KBM-7 (cell line): ENCODE results near the gene NSMCE1.
"Not testable (repeated sequence)": the region's sequence is repeated elsewhere in the genome, so short reads cannot be mapped to it uniquely, and the experiment has no call there.

ENCODE experiments used
- DNase-seq: peaks from one replicate; pipeline ENCODE4 v3.0.0-alpha.2; 2015
- in situ Hi-C: fragments of 300-500 bp; cut with MboI; formaldehyde crosslinking; loops from 2 replicates; pipeline ENCODE4 v1.14.3; 2020; ENCODE audit warnings: low sequenced_read_pairs, low pct_unique_long_range_greater_than_20kb, mixed read lengths

NSMCE1 gene

DNA sequence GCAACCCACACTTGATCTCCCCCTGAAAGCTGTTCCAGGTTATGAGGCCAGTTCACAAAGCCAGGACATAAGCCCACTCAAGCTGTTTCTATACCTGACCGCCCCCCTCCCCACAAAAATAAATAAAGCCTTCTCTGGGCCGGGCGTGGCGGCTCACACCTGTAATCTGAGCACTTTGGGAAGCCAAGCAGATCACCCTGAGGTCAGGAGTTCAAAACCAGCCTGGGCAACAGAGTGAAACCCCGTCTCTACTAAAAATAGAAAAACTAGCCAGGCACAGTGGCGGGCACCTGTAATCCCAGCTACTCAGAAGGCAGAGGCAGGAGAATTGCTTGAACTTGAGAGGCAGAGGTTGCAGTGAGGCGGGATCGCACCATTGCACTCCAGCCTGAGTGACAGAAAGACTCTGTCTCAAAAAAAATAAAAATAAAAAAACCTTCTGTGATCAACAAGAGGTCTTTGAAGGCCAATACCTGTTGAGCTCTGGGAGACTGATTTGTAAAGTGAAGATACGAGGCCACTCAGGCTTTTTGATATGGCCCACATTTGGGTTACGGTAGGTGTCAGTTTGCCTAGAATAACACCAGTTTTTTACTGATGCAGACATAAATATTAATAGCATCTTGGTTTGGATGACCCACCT lies 63.0 kb downstream of the NSMCE1 start:
- in situ Hi-C loops: no loop called here
- DNase-seq: no peak

DNA sequence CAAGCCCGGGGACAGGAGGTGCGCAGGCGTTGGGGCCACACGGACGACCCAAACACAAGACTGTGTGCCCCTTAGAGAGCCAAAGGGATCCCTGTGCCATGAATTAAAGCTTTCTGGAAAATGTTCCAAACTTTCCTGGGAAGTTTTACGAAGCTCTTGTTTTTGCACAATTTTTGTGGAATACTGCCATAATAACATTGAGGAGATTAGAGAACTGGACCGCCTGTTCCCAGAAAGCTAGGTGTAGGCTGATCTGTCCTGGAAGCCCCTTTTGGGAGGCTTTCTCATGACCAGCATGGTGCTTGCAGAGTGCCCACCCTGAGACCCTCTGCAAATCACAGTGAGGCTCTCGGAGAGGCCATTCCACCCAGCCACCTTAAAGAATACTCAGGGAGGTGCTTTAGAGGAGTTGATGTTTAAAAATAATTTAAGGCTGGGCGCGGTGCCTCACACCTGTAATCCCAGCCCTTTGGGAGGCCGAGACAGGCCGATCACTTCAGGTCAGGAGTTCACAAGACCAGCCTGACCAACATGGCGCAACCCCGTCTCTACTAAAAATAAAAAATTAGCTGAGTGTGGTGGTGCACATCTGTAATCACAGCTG lies 64.2 kb downstream of the NSMCE1 start:
- DNase-seq: no peak
- in situ Hi-C loops: no loop called here

DNA sequence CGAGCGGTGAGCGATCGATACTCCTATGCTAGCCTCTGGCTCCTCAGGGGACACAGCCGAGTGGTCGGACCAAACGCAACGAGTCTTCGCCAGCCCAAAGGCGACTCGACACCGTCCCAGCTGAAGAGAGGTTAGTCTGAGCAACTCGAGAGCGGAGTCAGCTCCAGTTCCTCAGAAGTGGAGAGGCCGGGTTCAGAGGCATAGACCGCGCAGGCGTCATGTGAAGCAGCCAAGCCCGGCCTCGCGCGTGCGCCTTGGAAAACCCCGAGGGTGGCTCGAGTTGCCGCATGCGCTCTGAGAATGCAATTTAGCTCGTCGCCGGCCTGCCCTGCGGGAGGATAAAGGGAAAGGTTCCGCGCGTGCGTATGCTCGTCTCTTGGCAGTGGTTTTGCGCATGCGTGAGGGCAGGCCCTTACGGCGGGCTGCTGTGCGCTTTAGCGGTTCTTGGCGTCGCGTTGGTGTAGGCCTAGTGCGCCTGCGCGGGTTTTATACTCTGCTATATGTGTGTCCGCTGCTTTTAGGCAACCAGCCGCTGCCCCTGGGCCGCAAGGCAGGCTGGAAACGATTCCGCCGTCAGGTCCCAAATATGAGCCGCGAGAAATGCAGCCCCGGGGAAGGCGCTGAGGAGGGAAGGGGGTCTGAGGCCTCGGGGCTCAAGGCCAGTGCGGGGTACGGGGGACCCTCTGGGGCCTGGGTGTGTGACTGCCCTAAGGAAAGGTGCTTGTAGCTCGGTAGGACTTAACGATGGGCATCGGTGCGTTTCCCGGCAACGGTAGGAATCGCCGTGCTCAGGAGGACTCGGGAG lies 64.9 kb downstream of the NSMCE1 start, which contains the start of gene KDM8:
Gene KDM8, plus strand, starts transcription at position 20 of the 805 bp plus-strand sequence. CDS start 6,598 bp downstream, outside the sequence.
- in situ Hi-C loops: no loop called here
- peak; percentile 98 for DNase-seq

DNA sequence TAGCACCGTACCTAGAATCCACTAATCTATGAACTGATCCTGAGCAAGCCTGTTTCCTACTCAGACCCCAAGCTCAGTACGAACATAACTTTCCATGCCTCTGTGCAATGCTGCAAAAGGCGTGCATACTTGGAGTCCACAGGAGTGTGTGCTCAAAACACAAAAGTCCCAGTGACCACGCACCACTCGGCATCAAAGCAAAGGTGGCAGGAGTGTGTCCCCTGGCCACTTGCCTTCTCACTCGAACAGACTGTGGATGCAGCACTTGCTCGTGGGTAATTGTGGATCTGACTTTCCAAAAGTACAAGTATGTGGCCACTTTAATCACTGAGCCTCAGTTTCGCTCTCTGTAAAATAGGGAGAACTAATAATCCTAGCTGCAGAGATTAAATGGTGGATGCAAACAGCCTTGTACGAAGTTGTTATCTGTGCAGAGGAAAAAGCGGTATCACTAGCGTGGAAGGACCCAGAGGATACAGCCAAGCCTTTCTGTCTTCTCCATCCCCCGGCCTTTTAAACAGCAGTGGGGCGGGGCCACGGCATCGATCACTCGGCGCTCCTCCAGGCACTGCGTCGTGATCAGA lies 65.6 kb downstream of the NSMCE1 start:
- no peak for DNase-seq
- in situ Hi-C loops: no loop called here

DNA sequence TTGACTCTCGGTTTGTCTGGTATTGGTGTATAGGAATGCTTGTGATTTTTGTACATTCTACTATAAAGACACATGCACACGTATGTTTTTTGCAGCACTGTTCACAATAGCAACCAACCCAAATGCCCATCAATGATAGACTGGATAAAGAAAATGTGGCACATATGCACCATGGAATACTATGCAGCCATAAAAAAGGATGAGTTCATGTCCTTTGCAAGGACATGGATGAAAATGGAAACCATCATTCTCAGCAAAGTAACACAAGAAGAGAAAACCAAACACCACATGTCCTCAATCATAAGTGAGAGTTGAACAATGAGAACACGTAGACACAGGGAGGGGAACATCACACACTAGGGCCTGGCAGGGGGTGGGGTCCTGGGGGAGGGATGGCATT lies 67.7 kb downstream of the NSMCE1 start:
- in situ Hi-C loops, DNase-seq: not testable (repeated sequence)

DNA sequence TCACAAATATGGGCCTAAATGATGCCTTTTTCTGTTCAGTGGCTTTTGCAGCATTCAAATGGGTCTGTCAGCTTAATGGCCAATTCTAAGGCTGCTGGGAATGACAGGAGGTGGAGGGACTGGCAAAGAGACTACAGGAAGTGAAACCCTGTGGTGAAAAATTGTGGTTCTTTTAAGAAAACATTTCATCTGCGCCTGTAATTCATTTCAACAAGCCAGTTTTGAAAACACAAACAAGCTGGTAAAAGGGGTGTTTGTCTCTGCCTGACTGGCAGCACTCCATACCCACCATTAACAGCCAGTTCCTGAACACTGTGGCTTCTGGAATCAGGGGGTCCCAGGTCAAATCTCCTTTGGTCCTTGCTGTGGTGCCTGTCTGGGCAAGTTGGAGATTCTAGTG lies 68.8 kb downstream of the NSMCE1 start:
- in situ Hi-C loops: no loop called here
- peak; percentile 87 for DNase-seq

DNA sequence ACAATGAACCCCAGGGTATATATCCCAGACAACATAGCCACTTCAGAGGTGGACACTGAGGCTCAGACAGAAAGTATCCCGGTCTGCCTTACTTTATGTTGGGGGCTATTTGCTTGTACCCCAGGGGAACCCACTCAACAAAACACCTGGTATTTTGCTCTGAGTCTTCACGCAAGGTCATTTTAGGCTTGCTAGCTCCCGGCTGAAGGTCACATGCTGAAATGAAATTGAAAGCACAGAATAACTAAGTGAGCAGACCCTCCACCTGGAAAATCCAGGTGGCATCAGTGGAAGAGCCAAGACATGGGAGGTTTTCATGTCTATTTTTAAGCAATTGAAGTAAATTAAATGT lies 69.4 kb downstream of the NSMCE1 start:
- in situ Hi-C loops: no loop called here
- no peak for DNase-seq

DNA sequence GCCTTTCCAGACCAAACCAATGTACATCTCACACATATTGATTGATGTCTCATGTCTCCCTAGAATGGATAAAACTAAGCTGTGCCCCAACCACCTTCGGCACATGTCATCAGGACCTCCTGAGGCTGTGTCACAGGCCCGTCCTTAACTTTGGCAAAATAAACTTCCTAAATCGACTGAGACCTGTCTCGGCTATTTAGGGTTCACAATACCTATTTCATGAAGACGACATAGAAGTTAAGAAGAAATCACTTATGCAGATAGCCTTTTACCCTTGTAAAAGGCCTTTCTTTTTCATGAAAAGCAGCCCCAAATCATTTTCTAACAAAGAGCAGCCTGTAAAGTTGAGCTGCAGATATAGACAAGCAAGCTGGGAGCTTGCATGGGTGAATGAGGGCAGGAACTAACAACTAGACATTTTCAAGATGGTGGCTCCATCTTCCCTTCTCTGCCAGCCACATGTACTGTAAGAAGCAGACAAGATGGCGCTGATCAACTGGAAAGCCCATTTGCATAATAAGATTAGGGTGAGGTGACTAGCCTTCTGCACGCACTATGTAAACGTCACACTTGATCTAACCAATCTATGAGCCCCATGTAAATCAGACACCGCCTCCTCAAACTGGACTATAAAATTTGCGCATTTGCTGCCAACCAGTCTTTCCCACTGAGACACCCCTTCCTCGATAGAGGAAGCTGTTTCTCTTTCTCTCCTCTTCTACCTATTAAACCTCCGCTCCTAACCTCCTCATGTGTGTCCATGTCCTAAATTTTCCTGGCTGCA lies 69.9 kb downstream of the NSMCE1 start:
- DNase-seq: no peak
- in situ Hi-C loops: no loop called here

DNA sequence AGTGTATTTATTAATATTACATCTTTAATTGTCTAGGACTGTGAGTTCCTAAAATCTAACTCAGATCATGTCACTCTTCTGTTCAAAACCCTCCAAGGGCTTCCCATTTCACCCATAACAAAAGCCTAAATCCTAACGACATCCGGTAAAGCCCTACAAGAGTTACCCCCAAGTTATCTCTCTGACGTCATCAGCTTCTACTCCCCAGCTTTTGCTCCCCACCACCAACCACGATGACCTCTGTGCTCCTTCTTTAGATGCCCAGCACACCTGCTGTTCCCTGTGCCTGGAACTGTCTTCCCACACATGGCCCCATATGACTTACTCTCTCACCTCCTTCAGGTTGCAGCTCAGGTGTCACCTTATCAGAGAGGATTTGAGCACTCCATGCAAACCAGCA lies 71.6 kb downstream of the NSMCE1 start:
- DNase-seq: no peak
- in situ Hi-C loops: no loop called here

DNA sequence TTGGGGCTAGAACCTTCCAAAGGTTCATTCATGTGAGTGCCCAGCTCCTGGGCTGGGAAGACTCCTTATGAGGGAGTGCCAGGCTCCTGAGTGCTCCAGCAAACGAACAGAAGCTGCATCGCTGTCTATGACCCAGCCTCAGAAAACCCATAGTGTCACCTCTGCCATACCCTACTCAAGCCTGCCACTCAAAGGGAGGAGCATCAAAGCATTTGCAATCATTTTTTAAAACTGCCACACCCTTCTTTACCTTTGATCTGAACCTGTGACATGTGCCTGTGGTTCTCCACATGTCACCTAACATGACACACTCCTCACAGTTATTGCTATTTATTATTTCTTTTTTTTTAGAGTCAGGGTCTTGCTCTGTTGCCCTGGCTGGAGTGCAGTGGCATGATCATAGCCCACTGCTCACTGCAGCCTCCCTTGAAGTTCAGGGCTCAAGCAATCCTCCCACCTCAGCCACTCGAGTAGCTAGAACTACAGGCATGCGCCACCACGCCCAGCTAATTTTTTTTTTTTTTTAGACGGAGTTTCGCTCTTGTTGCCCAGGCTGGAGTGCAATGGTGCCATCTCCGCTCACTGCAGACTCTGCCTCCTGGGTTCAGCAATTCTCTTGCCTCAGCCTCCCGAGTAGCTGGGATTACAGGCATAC lies 72.5 kb downstream of the NSMCE1 start:
- in situ Hi-C loops: no loop called here
- DNase-seq: no peak

DNA sequence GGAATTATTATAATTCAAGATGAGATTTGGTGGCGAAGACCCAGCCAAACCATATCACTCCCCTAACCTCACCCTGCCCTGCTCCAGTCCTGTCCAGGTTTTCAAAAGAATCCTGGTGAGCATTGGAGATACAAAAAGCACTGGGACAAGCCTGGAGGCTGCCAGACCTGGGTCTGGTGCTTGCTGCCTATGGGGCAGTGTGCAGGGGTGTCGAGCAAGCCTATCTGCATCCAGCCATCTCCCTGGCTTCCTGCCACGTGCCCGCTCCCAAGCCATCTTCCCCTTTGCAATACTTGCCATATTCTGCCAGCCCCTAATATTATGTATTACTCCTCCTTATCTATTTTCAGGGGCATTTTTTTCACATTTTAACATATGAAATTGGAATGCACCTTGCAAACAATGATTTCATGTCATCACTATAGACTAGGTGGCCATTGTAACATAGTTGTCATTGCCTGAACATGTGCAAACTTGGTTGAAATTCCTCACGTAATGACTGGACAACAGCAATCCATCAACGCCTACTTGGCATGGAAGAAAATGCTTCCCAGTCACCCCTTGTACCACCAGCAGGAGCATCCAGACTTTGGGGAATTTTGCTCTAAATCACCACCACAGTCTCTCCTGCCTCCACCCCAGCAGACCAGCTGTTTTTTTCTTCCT lies 73.4 kb downstream of the NSMCE1 start:
- DNase-seq: no peak
- in situ Hi-C loops: no loop called here

DNA sequence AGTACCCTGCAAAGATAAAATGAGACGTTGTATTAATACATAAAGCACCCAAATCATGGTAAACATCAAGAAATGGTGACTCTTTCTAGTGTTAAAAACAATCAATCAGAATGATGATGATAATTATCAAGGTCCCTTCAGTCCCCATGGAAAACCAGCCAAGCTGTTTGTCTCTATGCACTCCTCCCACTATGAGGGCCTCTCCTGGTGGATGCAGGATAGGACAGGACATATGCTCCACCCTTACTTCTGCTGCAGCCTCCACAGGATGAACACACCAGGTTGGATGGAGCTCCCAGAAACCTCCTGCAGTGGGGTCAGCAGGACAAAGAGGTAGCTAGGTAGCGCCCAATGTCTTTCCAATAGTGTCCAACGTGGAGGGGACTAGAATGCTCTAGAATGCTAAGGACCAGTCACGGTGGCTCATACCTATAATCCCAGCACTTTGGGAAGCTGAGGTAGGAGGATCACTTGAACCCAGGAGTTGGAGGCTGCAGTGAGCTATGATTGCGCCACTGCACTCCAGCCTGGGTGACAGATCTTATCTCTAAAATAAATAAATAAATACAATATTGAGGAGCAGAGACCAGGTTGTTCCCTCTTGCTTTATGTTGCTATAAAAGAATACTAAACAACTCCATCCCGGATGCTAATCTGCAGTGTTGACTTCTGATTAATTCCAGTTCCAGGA lies 75.1 kb downstream of the NSMCE1 start:
- no peak for DNase-seq
- in situ Hi-C loops: no loop called here

DNA sequence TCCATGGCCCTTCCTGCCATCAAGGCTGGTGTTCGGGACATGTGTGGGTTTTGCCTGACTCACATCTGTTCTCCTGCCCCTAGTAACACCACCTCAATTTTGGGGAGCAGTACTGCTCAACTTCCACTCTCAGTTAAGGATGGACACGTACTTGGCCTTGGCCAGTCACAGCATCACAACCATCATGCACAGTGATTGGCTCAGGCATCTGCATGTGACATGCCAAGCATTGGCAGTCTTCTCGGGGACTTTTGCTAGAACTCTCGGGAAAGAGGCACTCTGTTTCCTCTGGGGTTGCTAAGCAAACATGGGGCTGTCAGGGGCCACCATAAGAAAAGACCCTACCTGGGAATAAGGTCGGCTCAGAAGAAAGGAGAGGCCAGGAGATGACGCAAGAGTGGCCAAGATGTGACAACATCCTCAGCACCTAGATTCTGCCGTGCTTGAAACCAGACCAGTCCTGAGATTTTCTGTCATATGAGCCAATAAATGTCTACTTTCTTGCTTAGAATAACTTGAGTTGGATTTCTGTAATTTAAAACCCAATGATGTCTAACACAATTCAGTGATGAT lies 77.1 kb downstream of the NSMCE1 start:
- in situ Hi-C loops: no loop called here
- DNase-seq: no peak

DNA sequence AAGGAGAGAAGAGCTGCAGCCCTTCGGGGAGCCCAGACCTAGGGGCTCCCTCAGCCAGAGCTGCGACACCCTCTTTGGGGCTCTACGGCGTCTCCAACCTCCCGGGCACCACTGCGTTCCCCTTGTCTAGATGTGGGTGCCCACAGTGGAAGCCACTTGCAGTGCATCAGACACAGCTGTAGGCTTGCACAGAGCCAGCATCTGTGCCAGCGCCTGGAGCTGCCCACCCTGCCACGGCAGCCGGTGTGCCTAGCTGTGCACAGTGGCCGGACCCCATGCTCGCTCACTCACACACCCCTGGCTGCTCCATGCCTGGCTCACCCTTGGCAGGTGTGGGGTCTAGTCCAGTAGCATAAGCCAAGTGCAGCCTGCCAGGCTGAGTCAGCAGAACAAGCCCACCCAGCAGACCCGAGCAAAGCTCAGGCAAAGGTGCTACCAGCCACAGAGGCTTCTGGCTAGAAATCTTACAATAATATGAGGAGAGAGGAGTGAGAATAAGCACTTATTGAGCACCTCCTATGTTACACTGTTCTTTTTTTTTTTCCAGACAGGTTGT lies 78.2 kb downstream of the NSMCE1 start:
- in situ Hi-C loops: no loop called here
- DNase-seq: no peak

DNA sequence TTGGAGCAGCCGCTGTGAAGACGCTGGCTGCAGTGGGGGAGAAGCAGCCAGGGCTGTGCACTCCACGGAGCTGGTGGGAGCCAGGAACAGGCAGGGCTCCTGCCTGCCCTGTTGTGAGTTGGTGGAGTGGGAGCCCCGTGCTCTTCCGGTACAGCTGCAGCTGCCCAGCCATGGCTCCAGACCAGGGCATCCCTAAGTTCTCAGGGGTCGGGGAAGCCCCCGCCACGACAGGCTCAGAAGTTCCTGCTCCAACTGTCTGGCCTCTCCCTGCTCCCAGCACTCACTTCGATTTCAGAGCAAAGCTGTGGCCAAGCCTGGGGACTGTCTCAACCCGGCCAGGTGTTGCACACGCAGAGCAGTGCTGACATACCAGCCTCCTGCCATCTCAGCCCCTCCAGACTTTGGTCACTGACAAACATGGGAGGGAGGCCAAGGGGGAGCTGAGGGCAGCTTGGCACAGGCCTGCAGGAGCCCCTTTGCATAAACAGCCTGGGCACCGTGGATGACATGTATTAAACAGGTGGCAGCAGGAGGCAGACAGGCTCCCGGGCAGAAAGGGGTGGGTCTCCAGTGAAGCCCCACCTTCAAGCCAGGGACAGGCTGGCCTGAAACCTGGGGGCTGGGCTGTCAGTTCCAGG lies 79.1 kb downstream of the NSMCE1 start:
- in situ Hi-C loops: no loop called here
- no peak for DNase-seq

DNA sequence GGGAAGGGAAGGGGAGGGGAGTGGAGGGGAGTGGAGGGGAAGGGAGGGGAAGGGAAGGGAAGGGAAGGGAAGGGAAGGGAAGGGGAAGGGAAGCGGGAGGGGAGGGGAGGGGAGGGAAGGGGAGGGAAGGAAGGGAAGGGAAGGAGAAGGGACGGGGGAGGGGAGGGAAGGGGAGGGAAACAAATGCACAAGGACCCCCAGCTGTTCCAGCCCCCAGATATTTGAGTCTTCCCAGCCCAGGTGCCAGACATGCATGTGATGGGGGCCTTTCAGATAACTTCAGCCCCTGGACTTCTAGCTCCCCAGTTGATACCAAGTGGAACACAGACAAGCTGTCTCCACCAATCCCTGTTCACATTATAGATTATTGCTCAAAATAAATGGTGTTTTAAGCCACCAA lies 79.9 kb downstream of the NSMCE1 start:
- in situ Hi-C loops: no loop called here

DNA sequence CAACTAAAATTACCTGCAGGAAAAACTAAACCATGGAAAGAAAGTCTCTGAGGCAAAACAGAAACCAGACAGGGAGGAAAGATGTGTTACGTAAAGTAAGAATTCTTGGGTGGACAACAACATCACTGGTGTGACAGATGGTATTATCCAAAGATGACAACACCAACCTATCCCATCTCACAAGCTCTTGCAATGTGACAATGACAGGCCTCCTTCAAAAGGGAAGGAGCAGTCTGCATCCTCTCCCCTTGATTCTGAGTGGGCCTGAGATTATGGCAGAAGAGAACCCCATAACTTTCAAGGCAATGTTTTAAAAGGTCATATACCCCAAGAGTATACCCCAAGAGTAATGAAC lies 82.8 kb downstream of the NSMCE1 start:
- DNase-seq: no peak
- in situ Hi-C loops: no loop called here

More for the DNA sequence above, 79.9 kb downstream of the NSMCE1 start:
- no peak for DNase-seq
